AG09319 (cell line): ENCODE results near the gene COX7A2L.

Experiments
- DNase-seq: peaks from one replicate; pipeline ENCODE4 v3.0.0-alpha.2; 2010; ENCODE audit warnings: low read depth; ENCODE audit errors: extremely low read depth
- TF ChIP-seq, protein P1 (sequence below): IDR thresholded peaks from 2 replicates; pipeline ENCODE4 v1.5.1; 2011; ENCODE audit warnings: low read depth, mild to moderate bottlenecking, inconsistent platforms, low read length, moderate library complexity

COX7A2L gene

DNA sequence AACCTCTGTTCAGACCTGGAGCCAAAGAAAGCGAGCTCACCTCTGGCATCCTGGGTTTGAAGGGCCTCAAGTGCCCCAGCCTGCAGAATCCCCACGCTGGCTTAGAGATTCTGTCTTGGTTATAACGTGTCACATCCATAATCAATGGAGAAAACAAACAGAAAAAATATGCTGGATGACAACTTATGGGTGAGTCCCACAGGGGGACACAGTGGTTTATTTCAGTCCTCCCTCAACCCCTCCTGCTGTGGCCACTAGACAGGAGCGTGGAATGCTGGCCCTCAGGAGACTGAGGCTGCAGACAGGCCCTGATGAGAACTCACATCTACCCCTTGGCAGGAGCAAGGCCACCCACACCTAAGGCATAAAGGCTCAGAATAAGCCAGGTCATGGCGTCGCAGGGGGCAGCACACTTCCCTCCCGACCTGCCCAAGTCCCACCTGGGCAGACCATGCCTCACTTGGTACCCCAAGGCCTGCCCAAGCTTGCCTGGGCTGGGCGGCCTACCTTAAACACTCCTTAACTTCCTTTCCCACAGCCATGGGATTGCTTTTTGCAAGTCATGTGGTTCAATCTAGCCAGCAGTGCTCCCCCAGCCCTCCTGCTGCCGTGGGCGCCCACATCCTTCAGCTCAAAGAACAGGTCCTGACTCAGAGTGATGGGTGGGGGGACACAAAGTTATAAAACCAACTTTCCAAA is 19.9 kb downstream of the COX7A2L start:
- TF ChIP-seq, protein P1, sequence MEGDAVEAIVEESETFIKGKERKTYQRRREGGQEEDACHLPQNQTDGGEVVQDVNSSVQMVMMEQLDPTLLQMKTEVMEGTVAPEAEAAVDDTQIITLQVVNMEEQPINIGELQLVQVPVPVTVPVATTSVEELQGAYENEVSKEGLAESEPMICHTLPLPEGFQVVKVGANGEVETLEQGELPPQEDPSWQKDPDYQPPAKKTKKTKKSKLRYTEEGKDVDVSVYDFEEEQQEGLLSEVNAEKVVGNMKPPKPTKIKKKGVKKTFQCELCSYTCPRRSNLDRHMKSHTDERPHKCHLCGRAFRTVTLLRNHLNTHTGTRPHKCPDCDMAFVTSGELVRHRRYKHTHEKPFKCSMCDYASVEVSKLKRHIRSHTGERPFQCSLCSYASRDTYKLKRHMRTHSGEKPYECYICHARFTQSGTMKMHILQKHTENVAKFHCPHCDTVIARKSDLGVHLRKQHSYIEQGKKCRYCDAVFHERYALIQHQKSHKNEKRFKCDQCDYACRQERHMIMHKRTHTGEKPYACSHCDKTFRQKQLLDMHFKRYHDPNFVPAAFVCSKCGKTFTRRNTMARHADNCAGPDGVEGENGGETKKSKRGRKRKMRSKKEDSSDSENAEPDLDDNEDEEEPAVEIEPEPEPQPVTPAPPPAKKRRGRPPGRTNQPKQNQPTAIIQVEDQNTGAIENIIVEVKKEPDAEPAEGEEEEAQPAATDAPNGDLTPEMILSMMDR, result no peak
- DNase-seq, result no peak

DNA sequence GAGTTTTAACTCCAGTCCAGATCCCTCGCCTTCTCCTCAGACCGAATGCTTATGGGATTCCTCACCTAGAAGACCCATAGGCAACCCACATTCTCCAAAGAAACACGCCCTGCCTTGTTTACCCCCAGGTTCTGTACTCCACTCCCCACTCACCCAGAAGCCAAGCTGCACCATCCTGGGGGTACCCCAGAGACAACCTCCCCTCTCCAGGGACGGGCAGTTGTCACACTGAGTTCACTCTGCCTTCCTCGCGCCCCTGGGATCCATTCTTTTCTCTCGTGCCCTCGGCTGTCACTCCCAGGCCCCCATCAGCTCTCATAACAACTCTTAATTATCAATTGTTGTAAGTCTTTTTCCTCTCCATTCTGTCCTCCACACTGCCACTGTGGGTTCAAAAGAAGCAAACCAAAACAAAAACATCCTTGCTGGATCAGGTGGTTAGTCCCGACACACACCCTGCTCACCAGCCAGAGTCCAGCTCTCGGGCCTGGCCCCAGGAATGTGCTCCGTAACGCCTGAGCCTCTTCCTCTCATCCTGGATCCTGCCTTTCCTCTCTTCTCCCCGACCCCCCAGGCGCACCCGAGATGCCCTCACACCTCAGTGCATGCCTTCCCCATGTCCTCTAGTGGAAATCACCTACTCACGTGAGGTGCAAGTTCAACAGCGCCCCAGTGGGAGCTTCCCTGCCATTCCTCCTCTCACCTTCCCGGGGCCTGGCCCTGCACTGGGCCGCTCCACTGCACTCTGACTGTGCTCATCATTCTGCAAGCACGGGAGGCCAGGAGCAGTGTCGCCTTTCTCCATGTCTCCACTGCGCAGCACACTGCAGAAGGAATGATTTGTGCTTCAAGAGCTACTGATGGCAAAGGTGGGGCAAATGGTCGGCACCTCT is 20.7 kb downstream of the COX7A2L start:
- TF ChIP-seq, protein P1, result no peak
- no peak for DNase-seq

DNA sequence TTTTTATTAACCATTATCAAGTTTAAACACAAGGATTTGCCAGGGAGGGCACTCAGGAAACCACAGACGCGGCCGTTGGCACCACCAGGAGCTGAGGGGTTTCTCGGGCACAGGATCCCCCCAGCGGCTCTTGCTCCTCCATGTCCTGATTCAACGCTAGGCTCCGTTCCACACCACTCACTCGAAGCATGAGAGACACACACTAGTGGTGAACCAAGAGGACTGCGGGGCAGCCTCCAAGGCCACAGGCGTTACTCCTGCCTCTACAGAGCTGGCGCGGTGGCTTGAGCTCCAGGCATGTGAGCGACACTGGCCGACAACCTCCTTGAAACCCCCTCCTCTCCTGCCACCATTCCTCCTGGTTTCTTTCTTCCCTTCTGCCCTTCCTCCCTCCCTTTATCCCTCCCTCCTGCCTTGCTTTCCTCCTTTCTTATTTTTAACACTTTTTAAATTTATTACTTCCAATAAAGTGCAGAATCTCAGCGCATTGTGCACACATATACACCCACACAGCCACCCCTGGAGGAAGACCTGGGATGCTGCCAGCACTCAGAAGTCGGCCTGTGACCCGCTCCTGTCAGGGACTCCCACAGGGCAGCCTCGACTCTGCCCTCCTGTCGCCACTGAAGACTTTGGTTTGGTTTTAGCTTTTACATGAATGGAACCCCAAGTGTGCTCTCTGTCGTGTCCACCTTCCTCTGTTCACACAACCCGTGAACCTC is 21.7 kb downstream of the COX7A2L start:
- TF ChIP-seq, protein P1, result no peak
- no peak for DNase-seq

DNA sequence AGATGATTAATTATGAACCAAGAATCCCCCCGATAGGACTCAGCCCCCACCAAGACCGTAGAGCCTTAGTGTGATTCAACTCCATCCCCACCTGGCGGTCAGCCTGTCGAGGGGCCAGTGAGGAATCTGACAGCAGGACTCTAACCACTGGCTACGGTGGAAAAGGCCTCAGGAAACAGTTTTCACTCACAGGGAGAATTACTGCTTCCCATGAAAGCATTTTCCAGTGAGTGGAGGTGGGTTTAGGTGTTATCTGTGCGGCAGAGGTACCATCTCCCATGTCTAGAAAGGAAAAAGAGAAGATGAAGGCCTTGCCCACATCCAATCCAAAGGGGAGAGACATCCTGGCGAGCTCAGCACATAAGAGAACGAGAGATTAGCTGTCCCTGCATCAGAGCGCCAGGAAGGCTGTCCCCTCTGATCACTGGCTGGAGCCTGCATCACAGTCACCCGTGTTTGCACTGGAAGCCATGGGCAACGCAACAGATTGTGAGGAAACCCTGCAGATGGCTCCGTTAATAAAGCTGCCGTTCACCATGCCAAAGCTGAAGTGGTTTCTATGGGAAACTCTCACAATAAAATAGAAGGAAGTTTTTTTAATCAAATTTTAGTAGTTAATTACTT is 22.3 kb downstream of the COX7A2L start:
- DNase-seq, result no peak
- TF ChIP-seq, protein P1, result no peak

DNA sequence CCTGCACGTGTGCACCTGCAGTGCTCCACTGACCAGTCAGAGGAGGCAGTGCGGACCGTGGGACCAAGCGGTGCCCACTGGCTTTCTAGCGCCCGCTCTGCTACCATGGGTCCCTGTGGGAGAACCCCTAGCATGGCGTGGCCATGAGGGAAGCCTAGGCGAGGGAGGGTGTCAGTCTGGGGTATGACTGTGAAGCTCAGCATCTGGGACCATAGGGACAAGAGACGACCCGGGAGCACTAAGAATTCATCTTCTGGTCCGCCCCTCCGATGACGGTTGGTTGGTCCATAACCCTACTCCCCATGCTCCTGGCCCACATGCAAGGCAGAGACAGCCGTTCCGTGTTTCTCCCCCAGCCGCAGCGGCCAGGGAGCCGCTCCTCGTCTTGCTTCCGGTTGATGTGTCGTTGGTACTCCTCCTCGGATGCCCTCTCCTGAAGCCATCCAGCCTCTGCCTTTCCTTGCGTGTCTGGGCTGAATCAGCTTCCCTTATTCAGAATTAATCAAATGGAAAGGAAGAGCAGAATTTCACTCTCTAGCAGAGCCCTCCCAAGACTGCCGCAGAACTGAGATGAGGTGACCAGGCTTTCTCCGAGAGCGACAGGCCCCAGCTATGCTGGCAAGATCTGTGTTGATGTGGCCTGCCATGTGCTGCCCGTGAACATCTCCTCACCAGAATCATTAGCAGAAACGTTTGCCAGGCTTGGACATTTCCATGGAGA is 23.0 kb downstream of the COX7A2L start:
- TF ChIP-seq, protein P1, result no peak
- DNase-seq, result no peak

DNA sequence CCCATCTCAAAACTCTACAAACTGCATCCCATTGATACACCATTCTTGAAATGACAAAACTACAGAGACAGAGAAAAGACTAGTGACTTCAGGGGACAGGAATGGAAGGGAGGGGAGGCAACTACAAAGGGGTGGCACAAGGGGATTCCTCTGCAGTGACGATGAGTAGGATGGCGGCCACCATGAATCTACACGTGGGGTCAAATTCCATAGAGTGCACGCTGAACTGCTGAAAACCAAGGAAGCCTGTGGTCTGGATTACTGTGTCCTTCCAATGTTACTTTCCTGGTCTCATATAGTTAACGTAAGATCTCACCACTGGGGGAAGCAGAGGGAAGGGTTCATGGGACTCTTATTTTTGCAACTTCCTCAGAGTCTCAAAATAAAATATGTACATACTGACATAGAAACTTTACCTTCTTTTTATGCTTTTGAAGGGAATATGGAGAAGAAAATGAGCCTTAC is 23.6 kb downstream of the COX7A2L start:
- no peak for DNase-seq
- TF ChIP-seq, protein P1, result no peak
